SK-N-MC (cell line): Measurements from ENCODE around the gene ASB10.

ENCODE experiments used
- EZH2 ChIP-seq: fragments of 200-600 bp; sonication (generic); IDR thresholded peaks from one replicate; pipeline ENCODE4 v1.6.1; 2017; ENCODE audit warnings: antibody characterized with exemption
- POLR2AphosphoS5 ChIP-seq: IDR thresholded peaks from 2 replicates; pipeline ENCODE4 v1.6.1; 2012; ENCODE audit warnings: mild to moderate bottlenecking, low read depth, low read length, borderline replicate concordance

DNA sequence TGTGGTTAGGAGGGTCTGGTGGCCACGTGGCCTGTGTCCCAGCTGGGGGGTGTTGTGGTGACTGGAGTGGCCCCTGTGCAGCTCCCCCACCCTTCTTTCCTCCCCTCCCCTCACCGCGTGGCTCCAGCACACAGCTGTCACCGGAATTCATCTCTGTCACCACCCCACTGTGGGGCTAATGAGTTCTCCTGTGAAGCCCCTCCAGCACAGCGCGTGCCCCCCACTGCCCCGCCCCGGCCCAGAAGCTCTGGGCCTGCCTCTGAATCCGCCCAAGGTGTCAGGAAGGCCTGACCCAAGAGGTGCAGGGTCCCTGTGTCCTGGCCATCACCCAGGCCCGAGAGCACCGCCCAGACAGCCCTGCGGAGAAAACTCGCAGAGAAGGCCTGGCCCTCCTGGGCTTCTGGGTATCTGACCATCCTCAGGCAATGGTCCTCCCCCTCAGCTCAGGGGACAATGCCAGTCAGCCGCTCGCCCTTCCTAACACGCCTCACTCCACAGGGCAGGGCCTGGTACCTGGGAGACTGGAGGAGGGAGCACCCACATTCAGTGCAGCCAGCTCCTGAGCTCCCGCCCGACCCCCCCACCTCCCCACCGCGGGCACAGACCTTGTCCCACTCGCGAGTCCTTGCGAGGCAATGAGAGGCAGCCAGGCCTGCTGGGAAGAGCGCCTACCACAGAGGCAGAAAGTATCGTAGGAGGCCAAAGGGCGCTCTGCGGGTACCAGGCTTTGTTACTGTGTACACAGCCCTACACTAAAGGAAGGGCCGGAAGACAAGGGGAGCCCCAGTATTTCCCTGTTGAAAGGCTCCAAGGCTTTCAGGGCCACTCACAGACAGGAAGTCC is 57.7 kb downstream of the ASB10 start:
- TF ChIP-seq EZH2 (no peak), POLR2AphosphoS5 (no peak)
